GM18951 (cell line): Measurements from ENCODE around the gene NSMCE1.
"Not testable (repeated sequence)": the region's sequence is repeated elsewhere in the genome, so short reads cannot be mapped to it uniquely, and the experiment has no call there.

Experiments used
- POLR2A ChIP-seq: IDR thresholded peaks from 4 replicates; pipeline ENCODE4 v1.6.1; 2011; ENCODE audit warnings: mild to moderate bottlenecking; ENCODE audit not compliant: insufficient read length, insufficient read depth; ENCODE audit errors: extremely low read depth
- in situ Hi-C: fragments of 300-500 bp; cut with MboI; formaldehyde crosslinking; loops from one replicate; pipeline ENCODE4 v1.12.0; 2022; ENCODE audit warnings: low sequenced_read_pairs, mixed read lengths, inconsistent platforms; ENCODE audit not compliant: unreplicated experiment

Gene NSMCE1

GRCh38 chr16:27269300-27270150 lies 953 bp upstream of the NSMCE1 start:
- TF ChIP-seq POLR2A: no peak
- in situ Hi-C loops: no loop called here

GRCh38 chr16:27267037-27267677 lies 1.4 kb downstream of the NSMCE1 start:
- in situ Hi-C loops: no loop called here
- no peak for TF ChIP-seq POLR2A

GRCh38 chr16:27265982-27266381 lies 2.6 kb downstream of the NSMCE1 start:
- no peak for TF ChIP-seq POLR2A
- in situ Hi-C loops: no loop called here

- no peak for TF ChIP-seq POLR2A
- in situ Hi-C loops: no loop called here
Observed at GRCh38 chr16:27264151-27264550, 4.4 kb downstream of the NSMCE1 start.

GRCh38 chr16:27262904-27263423 lies 5.6 kb downstream of the NSMCE1 start:
- in situ Hi-C loops: not testable (repeated sequence)

GRCh38 chr16:27259710-27260109 lies 8.9 kb downstream of the NSMCE1 start:
- TF ChIP-seq POLR2A: no peak
- in situ Hi-C loops: no loop called here

- TF ChIP-seq POLR2A: no peak
- in situ Hi-C loops: no loop called here
Observed at GRCh38 chr16:27258241-27258734, 10.3 kb downstream of the NSMCE1 start.

GRCh38 chr16:27257271-27257670 lies 11.3 kb downstream of the NSMCE1 start:
- in situ Hi-C loops: no loop called here
- no peak for TF ChIP-seq POLR2A

- no peak for TF ChIP-seq POLR2A
- in situ Hi-C loops: no loop called here
Observed at GRCh38 chr16:27256861-27257260, 11.7 kb downstream of the NSMCE1 start.

- TF ChIP-seq POLR2A: no peak
- in situ Hi-C loops: no loop called here
Observed at GRCh38 chr16:27254262-27254811, 14.2 kb downstream of the NSMCE1 start.

- in situ Hi-C loops: no loop called here
- TF ChIP-seq POLR2A: no peak
Observed at GRCh38 chr16:27253526-27253930, 15.0 kb downstream of the NSMCE1 start.

GRCh38 chr16:27252206-27252585 lies 16.4 kb downstream of the NSMCE1 start:
- no peak for TF ChIP-seq POLR2A
- in situ Hi-C loops: no loop called here

- in situ Hi-C loops: no loop called here
- no peak for TF ChIP-seq POLR2A
Observed at GRCh38 chr16:27251541-27252205, 16.9 kb downstream of the NSMCE1 start.

GRCh38 chr16:27248886-27249285 lies 19.7 kb downstream of the NSMCE1 start:
- in situ Hi-C loops: not testable (repeated sequence)
